IPS-18a (cell line): ENCODE results near the gene PDE6G.

ENCODE experiments used
- H3K27ac ChIP-seq: one replicate; pipeline ENCODE4 v1.5.1; 2013; ENCODE audit warnings: low read length
- H3K27me3 ChIP-seq: one replicate; pipeline ENCODE4 v1.6.1; 2013; ENCODE audit warnings: mild to moderate bottlenecking, low read length; ENCODE audit not compliant: control insufficient read depth, insufficient read depth
- H3K36me3 ChIP-seq: one replicate; pipeline ENCODE4 v1.6.1; 2013; ENCODE audit warnings: low read depth, low read length; ENCODE audit not compliant: control insufficient read depth
- H3K4me1 ChIP-seq: one replicate; pipeline ENCODE4 v1.6.1; 2013; ENCODE audit warnings: low read depth, low read length; ENCODE audit not compliant: control insufficient read depth
- H3K4me3 ChIP-seq: one replicate; pipeline ENCODE4 v1.5.1; 2013; ENCODE audit warnings: low read length
- H3K9ac ChIP-seq: one replicate; pipeline ENCODE4 v1.6.1; 2013; ENCODE audit warnings: mild to moderate bottlenecking, low read length, moderate library complexity
- H3K9me3 ChIP-seq: one replicate; pipeline ENCODE4 v1.6.1; 2013; ENCODE audit warnings: low read depth, low read length; ENCODE audit not compliant: control insufficient read depth

Gene PDE6G

GRCh38 chr17:81667754-81668153 lies 11.4 kb upstream of the PDE6G start:
- peaks cover 42% of the 10 kb centered on the region for H3K36me3 ChIP-seq
- H3K27me3 ChIP-seq, result no peaks in the 10 kb centered on the region
- H3K4me3 ChIP-seq, result peak overlapping the region; percentile 84
- no peak overlapping the region for H3K27ac ChIP-seq
- H3K4me1 ChIP-seq, result peaks cover 7% of the 10 kb centered on the region
- no peaks in the 10 kb centered on the region for H3K9me3 ChIP-seq
- H3K9ac ChIP-seq, result no peak overlapping the region

DNA sequence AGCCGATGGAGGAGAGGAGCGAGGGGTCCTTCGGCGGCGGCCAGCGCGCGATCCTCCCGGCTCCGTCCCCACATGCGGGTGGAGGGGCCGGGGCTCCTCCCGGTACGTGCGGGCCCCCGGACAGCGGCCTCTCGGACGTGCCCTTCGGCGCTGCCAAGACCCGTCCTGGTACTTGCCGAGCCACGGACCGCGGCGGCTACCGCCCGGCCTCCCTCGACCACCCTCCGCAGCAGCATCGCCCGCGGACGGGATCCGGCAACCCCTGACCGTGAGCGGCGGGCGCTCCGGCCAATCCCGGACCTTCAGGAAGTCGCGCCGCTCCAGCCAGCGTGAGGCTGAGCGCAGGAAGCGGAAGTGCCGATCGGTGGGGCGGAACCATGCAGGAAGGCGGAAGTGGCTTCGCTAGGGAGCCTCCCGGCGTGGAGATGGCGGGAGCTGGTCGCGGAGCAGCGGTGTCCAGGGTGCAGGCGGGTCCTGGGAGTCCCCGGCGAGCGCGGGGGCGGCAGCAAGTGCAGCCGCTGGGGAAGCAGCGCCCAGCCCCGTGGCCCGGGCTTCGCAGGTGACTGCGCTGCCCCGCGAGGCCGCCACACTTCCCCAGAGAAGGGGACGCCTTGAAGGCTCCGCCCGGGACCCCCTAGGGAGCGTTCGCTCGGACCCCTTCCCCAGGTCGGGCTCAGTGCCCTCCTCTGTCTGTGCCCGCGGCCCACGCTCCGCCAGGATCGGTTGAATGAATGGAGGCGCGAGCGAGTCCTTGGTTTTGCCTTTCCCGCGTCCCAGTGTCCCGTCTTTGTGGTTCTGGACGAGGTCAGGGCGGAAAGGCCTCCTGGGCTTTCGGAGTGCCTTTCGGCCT lies 10.2 kb upstream of the PDE6G start, which contains the start of the genes CCDC137 and OXLD1:
TSS of gene CCDC137 (plus strand) at position 396 of the 850 bp plus-strand sequence. CDS start at position 426, 30 bp downstream.
TSS of gene OXLD1 (minus strand) at position 264 of the 850 bp plus-strand sequence. CDS start at position 236, 28 bp downstream.
- peaks cover 7% of the 10 kb centered on the region for H3K4me1 ChIP-seq
- peaks cover 30% of the 10 kb centered on the region for H3K36me3 ChIP-seq
- peak within 1 kb of the TSS; percentile 87 for H3K9ac ChIP-seq
- peak within 1 kb of the TSS; percentile 84 for H3K4me3 ChIP-seq
- H3K27me3 ChIP-seq, result no peaks in the 10 kb centered on the region
- H3K27ac ChIP-seq, result peak within 1 kb of the TSS; percentile 12
- no peaks in the 10 kb centered on the region for H3K9me3 ChIP-seq

- H3K9me3 ChIP-seq, result no peaks in the 10 kb centered on the region
- peaks cover 24% of the 10 kb centered on the region for H3K36me3 ChIP-seq
- peak overlapping the region; percentile 12 for H3K27ac ChIP-seq
- H3K4me1 ChIP-seq, result peaks cover 7% of the 10 kb centered on the region
- peak overlapping the region; percentile 87 for H3K9ac ChIP-seq
- no peaks in the 10 kb centered on the region for H3K27me3 ChIP-seq
- peak overlapping the region; percentile 84 for H3K4me3 ChIP-seq
These were observed 9.7 kb upstream of the PDE6G start for GRCh38 chr17:81666092-81666341.

DNA sequence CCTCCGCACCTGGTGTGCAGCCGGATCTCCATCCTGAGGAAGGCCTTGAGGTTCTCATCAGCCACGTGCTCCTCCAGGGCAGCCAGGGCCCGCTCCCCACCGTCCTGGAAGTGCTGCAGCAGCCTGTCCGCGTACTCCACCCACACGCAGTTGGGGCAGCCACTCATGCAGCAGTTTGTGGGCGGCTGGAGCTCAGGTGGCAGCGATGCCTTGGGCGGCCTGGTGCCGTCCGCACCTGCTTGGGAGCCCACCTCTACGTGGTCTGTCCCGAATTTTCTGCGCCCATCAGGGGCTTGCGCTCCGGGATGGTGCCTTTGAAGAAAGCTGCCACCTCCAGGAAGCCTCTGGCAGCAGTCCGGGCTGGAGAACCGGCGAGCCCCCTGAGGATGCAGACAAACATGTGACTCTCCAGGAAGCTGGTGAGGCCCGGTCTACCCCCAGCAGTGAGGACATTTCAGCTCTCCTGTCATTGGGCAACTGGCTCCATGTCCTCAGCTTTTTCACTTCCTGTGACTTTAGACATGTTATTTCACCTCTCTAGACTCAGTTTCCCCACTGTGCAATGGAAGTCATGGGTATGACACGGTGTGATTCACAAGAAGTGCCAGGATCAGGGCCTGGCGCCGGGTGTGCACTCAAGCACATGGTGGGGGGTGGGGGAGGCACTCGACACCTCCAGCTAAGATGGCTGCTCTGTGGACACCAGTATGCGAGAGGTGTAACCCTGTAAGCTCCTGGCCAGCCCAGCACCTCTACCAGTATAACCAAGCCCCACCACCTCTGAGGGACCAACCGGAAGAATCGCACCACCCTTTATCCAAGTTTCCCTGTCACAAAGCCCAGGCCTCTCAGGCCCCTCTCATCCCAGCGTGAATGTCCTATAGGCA lies 9.1 kb upstream of the PDE6G start:
- Histone ChIP-seq H3K9me3 (no peaks in the 10 kb centered on the region), H3K27me3 (no peaks in the 10 kb centered on the region), H3K4me1 (peaks cover 7% of the 10 kb centered on the region), H3K9ac (peak overlapping the region; percentile 87), H3K4me3 (peak overlapping the region; percentile 84), H3K36me3 (peaks cover 22% of the 10 kb centered on the region), H3K27ac (peak overlapping the region; percentile 12)

GRCh38 chr17:81664051-81664470 lies 7.7 kb upstream of the PDE6G start:
- Histone ChIP-seq H3K36me3 (peaks cover 9% of the 10 kb centered on the region), H3K4me1 (peaks cover 7% of the 10 kb centered on the region), H3K27ac (no peak overlapping the region), H3K9ac (no peak overlapping the region), H3K4me3 (no peak overlapping the region), H3K9me3 (no peaks in the 10 kb centered on the region), H3K27me3 (no peaks in the 10 kb centered on the region)

- no peak overlapping the region for H3K4me3 ChIP-seq
- peaks cover 7% of the 10 kb centered on the region for H3K4me1 ChIP-seq
- no peaks in the 10 kb centered on the region for H3K36me3 ChIP-seq
- H3K27me3 ChIP-seq, result no peaks in the 10 kb centered on the region
- H3K27ac ChIP-seq, result no peak overlapping the region
- H3K9me3 ChIP-seq, result no peaks in the 10 kb centered on the region
- H3K9ac ChIP-seq, result no peak overlapping the region
These were observed 5.7 kb upstream of the PDE6G start for GRCh38 chr17:81662002-81662401.

GRCh38 chr17:81660441-81660840 lies 4.1 kb upstream of the PDE6G start:
- Histone ChIP-seq H3K27ac (no peak overlapping the region), H3K4me1 (peaks cover 4% of the 10 kb centered on the region), H3K36me3 (no peaks in the 10 kb centered on the region), H3K9me3 (no peaks in the 10 kb centered on the region), H3K9ac (no peak overlapping the region), H3K27me3 (no peaks in the 10 kb centered on the region), H3K4me3 (no peak overlapping the region)

GRCh38 chr17:81659038-81659437 lies 2.7 kb upstream of the PDE6G start:
- no peaks in the 10 kb centered on the region for H3K36me3 ChIP-seq
- H3K4me1 ChIP-seq, result no peaks in the 10 kb centered on the region
- H3K9ac ChIP-seq, result no peak overlapping the region
- no peaks in the 10 kb centered on the region for H3K9me3 ChIP-seq
- no peak overlapping the region for H3K27ac ChIP-seq
- no peaks in the 10 kb centered on the region for H3K27me3 ChIP-seq
- H3K4me3 ChIP-seq, result no peak overlapping the region

DNA sequence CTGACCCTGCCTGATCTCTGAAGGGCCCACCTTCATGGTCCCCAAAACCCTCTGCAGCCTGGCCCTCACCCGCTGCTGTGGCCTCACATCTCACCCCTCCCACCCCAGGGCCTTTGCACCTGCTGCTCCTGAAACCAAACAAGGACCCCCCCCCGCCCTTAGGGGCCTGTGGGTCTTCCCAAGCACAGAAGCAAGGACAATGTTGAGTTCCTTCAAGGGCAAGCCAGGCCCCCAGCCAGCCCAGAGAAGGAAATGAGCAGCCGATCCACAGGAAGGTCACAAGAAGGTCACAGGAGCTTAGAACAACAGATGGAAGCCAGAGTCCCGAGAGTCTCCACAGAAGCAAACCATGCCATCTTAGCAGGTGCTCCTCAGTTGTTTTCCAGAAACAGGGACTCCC lies 493 bp upstream of the PDE6G start:
- no peak overlapping the region for H3K9ac ChIP-seq
- peaks cover 6% of the 10 kb centered on the region for H3K4me1 ChIP-seq
- H3K27ac ChIP-seq, result no peak overlapping the region
- no peaks in the 10 kb centered on the region for H3K9me3 ChIP-seq
- H3K4me3 ChIP-seq, result no peak overlapping the region
- H3K36me3 ChIP-seq, result no peaks in the 10 kb centered on the region
- no peaks in the 10 kb centered on the region for H3K27me3 ChIP-seq

DNA sequence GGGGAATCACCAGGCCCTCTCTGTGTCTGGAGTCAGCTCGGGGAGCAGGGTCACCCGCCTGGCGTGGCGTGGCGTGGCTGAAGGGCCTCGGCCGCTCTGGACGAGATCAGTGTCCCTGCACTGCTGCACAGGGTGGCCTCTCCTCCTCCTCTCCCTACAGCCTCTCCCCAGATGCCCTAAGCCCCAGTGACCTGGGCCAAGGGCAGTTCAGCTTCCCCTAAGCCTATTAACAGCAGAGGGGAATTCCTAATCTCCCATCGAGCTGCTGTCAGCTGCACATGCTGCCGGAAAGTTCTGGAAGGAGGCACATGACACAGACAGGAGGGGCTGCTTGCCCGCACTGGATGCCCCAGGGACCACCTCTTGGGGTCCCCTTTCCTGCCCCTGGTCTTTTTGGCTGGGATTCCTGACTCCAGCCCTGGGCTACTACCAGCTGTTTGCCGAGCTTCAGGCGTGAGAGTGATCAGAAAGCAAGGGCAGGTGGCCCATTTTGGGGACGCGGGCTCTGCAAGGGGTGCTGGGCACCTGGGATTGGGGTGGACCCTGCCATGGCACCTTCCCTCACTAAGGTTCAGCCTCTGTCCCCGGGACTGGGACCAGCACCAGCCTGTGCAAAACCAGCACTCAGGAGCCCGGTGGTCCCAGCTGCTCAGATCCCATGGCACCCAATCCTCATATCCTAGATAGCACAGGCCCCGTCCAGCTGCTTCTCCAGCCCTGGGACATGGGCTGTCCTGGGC lies 794 bp downstream of the PDE6G start:
- H3K36me3 ChIP-seq, result no peaks in the 10 kb centered on the region
- H3K27ac ChIP-seq, result no peak overlapping the region
- no peaks in the 10 kb centered on the region for H3K27me3 ChIP-seq
- no peaks in the 10 kb centered on the region for H3K9me3 ChIP-seq
- no peak overlapping the region for H3K9ac ChIP-seq
- no peak overlapping the region for H3K4me3 ChIP-seq
- H3K4me1 ChIP-seq, result peaks cover 6% of the 10 kb centered on the region
